Smooth muscle cell (in vitro differentiated cells): ENCODE data around the gene CACUL1. TPM values are rescaled to one million over a fixed set of nuclear protein-coding genes. Genes with fewer than 3 reads are reported as not detected.

Experiments used
- DNase-seq: peaks from one replicate; lab custom pipeline; 2025; ENCODE audit not compliant: unreplicated experiment; lab: John Stamatoyannopoulos, UW
- H2AFZ ChIP-seq: fragments of 200-600 bp; sonication (generic); 2 replicates; pipeline ENCODE4 v1.6.0; 2016; ENCODE audit warnings: antibody characterized with exemption, low read depth, mild to moderate bottlenecking
- H3F3A ChIP-seq: fragments of 200-600 bp; sonication (generic); 2 replicates; pipeline ENCODE4 v1.6.0; 2017; ENCODE audit warnings: antibody characterized with exemption, low read depth
- H3K27ac ChIP-seq: fragments of 200-600 bp; sonication (generic); 2 replicates; pipeline ENCODE4 v1.5.1; 2016; ENCODE audit warnings: low read depth, mild to moderate bottlenecking
- H3K27me3 ChIP-seq: fragments of 200-600 bp; sonication (generic); 2 replicates; pipeline ENCODE4 v1.6.1; 2016; ENCODE audit warnings: low read depth, mild to moderate bottlenecking
- H3K36me3 ChIP-seq: fragments of 200-600 bp; sonication (generic); 2 replicates; pipeline ENCODE4 v1.5.1; 2016; ENCODE audit warnings: low read depth
- H3K4me1 ChIP-seq: fragments of 200-600 bp; sonication (generic); 2 replicates; pipeline ENCODE4 v1.5.1; 2016; ENCODE audit warnings: low read depth
- H3K4me2 ChIP-seq: fragments of 200-600 bp; sonication (generic); 2 replicates; pipeline ENCODE4 v1.6.0; 2016; ENCODE audit warnings: mild to moderate bottlenecking
- H3K4me3 ChIP-seq: fragments of 200-600 bp; sonication (generic); 2 replicates; pipeline ENCODE4 v1.5.1; 2016; ENCODE audit warnings: mild to moderate bottlenecking
- H3K79me2 ChIP-seq: fragments of 200-600 bp; sonication (generic); 2 replicates; pipeline ENCODE4 v1.6.0; 2016; ENCODE audit warnings: low read depth, mild to moderate bottlenecking
- H3K9ac ChIP-seq: fragments of 200-600 bp; sonication (generic); 2 replicates; pipeline ENCODE4 v1.6.0; 2016; ENCODE audit warnings: low read depth
- H3K9me3 ChIP-seq: fragments of 200-600 bp; sonication (generic); replicated peaks from 2 replicates; pipeline ENCODE4 v1.5.1; 2016; ENCODE audit warnings: low read depth
- H4K20me1 ChIP-seq: fragments of 200-600 bp; sonication (generic); 2 replicates; pipeline ENCODE4 v1.6.0; 2016; ENCODE audit warnings: low read depth
- WGBS: methylation state at CpG from one replicate; pipeline ENCODE4 v1.1.7; 2016; ENCODE audit warnings: low lambda C conversion rate; 5-methylcytosine and 5-hydroxymethylcytosine counted together
- polyA plus RNA-seq: library from polyadenylated mRNA; unstranded; fragments of >200 nt; fragmentation: Nextera tagmentation; extraction: Ambion mirVana; gene quantifications from 2 replicates; pipeline ENCODE4 v1.2.1, GENCODE V29; 2016
- total RNA-seq: library from RNA; depleted of rRNA; stranded (reverse); fragments of >200 nt; gene quantifications from 2 replicates; pipeline ENCODE4 v1.2.3, GENCODE V29; 2014
- TF ChIP-seq, protein P1 (sequence below): fragments of 200-600 bp; sonication (generic); IDR thresholded peaks from 2 replicates; pipeline ENCODE4 v1.5.1; 2017; ENCODE audit warnings: borderline replicate concordance, mild to moderate bottlenecking, antibody characterized with exemption; ENCODE audit not compliant: insufficient read depth, poor library complexity, severe bottlenecking

CACUL1 gene
- total and polyA plus RNA-seq, 2 experiments from 2014 or later, result 24.8 to 25.6 TPM

DNA sequence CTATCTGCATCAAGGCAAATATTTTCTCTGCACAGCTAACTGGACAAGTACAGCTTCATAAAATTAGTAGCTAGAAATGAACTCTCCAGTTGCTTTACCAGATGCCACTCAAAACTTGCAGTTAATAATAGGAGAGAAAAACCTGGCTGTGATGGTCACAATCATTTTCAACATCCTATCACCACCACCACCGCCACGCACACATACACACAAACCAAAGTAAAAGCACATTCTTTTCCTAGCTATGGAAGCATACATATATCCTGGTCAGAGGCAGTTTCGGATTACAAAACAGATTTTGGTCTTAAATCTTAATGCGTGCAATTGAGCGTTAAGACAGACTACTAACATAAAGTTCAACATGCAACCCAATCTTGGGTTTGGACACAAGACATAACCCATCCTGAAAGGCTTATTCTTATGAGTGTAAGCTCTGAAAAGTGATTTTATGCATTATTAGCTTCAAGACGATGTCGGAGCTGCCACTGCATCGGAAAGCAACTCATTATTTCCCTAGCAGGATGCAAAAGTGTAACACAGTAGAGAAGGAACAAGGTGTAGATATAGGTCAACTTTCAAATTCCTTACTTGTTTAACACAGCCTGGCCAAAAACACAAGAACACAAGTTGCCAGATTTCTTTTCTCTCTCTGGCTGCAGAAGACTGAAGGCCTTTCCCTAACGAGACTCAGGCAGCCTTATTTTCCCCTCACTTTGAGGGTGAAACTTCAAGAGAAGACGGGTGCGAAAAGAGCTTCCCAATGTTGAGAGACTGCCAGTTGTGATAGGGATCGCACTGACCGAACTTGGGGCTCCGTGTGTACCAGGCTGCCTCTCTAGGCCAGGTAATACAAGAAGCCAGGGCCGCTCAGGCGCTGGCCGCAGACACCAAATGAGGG is 1.2 kb downstream of the CACUL1 start:
- Histone ChIP-seq H3K36me3 (no peaks in the 10 kb centered on the region), H4K20me1 (peaks cover 55% of the 10 kb centered on the region)
- TF ChIP-seq, protein P1, sequence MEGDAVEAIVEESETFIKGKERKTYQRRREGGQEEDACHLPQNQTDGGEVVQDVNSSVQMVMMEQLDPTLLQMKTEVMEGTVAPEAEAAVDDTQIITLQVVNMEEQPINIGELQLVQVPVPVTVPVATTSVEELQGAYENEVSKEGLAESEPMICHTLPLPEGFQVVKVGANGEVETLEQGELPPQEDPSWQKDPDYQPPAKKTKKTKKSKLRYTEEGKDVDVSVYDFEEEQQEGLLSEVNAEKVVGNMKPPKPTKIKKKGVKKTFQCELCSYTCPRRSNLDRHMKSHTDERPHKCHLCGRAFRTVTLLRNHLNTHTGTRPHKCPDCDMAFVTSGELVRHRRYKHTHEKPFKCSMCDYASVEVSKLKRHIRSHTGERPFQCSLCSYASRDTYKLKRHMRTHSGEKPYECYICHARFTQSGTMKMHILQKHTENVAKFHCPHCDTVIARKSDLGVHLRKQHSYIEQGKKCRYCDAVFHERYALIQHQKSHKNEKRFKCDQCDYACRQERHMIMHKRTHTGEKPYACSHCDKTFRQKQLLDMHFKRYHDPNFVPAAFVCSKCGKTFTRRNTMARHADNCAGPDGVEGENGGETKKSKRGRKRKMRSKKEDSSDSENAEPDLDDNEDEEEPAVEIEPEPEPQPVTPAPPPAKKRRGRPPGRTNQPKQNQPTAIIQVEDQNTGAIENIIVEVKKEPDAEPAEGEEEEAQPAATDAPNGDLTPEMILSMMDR, result no peak

GRCh38 chr10:118752409-118752808 is 2.4 kb downstream of the CACUL1 start:
- Histone ChIP-seq H3K9ac (peak overlapping the region; percentile 88), H3K36me3 (no peaks in the 10 kb centered on the region), H3K79me2 (peaks cover 73% of the 10 kb centered on the region), H3K9me3 (no peaks in the 10 kb centered on the region), H3K27me3 (no peaks in the 10 kb centered on the region), H4K20me1 (peaks cover 67% of the 10 kb centered on the region), H2AFZ (no peak overlapping the region), H3K4me3 (peak overlapping the region; percentile 87), H3K27ac (peak overlapping the region; percentile 76), H3K4me2 (peak overlapping the region; percentile 92), H3F3A (peaks cover 4% of the 10 kb centered on the region), H3K4me1 (peaks cover 14% of the 10 kb centered on the region)
- TF ChIP-seq, protein P1, result no peak
- WGBS, result 88% methylated on average over 3 of the region's 3 CpGs
- no peak for DNase-seq

More for the DNA sequence above, 1.2 kb downstream of the CACUL1 start:
- Histone ChIP-seq H3K27me3 (no peaks in the 10 kb centered on the region), H3F3A (peaks cover 4% of the 10 kb centered on the region), H2AFZ (peak overlapping the region; percentile 78), H3K27ac (peak overlapping the region; percentile 76), H3K4me3 (peak overlapping the region; percentile 87), H3K9ac (peak overlapping the region; percentile 88), H3K79me2 (peaks cover 61% of the 10 kb centered on the region), H3K4me2 (peak overlapping the region; percentile 92), H3K9me3 (no peaks in the 10 kb centered on the region), H3K4me1 (peaks cover 14% of the 10 kb centered on the region)
- no peak for DNase-seq
- WGBS, result 8% methylated on average over 16 of the region's 17 CpGs

GRCh38 chr10:118751265-118751664 is 3.5 kb downstream of the CACUL1 start:
- H3K36me3 ChIP-seq, result no peaks in the 10 kb centered on the region
- DNase-seq, result no peak
- WGBS, result 86% methylated on average over 1 of the region's 1 CpG
- peaks cover 14% of the 10 kb centered on the region for H3K4me1 ChIP-seq
- peaks cover 78% of the 10 kb centered on the region for H4K20me1 ChIP-seq
- H3K79me2 ChIP-seq, result peaks cover 84% of the 10 kb centered on the region
- TF ChIP-seq, protein P1, result no peak
- peaks cover 4% of the 10 kb centered on the region for H3F3A ChIP-seq
- no peak overlapping the region for H3K27ac ChIP-seq
- H2AFZ ChIP-seq, result no peak overlapping the region
- H3K9me3 ChIP-seq, result no peaks in the 10 kb centered on the region
- H3K4me3 ChIP-seq, result no peak overlapping the region
- no peak overlapping the region for H3K9ac ChIP-seq
- H3K4me2 ChIP-seq, result no peak overlapping the region
- H3K27me3 ChIP-seq, result no peaks in the 10 kb centered on the region
